NCI-H1436 (cell line): ENCODE measurements around the gene NRM.
"Not testable (repeated sequence)": the region's sequence is repeated elsewhere in the genome, so short reads cannot be mapped to it uniquely, and the experiment has no call there.

Experiments used
- DNase-seq: peaks from one replicate; lab custom pipeline; 2025; lab: John Stamatoyannopoulos, UW

NRM gene, protein sequence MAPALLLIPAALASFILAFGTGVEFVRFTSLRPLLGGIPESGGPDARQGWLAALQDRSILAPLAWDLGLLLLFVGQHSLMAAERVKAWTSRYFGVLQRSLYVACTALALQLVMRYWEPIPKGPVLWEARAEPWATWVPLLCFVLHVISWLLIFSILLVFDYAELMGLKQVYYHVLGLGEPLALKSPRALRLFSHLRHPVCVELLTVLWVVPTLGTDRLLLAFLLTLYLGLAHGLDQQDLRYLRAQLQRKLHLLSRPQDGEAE

DNA sequence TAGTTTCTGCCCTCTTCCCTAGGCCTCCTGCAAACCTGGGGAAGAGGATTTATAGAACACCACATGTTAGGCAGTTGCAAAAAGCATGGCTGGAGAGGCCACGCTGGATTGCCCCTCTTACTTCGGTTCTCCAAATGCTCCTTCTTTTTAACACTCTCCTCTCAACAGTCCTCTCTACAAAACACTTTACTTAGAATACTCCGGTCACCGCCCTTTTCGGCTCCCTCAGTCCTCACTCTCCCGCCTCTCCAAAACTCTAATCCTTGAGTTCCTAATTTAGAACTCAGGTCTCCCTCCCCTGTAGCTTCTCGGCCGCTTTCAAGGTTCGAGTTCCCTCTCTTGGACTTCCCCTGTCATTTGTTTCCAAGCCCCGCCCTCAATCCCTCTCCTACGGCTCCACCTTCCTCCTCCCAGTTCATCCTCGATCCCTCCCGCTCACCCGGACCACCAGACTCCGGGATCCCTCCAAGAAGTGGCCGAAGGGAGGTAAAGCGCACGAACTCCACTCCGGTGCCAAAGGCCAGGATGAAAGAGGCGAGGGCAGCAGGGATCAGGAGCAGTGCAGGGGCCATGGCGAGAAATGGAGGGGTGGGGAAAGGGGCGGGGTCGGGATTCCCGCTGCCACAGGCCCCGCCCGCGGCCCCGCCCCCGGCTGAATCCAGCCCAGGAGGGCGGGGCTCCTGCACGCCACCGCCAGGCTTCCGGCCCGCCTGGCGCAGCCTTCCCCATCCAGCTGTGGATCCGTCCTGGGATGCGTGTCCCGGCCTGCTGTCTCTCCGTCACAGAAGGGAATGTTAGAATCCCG lies at the start of gene NRM:
TSS of gene NRM (minus strand) at position 582 of the 805 bp plus-strand sequence. CDS start at position 572, 10 bp downstream.
- peak; percentile 82 for DNase-seq

DNA sequence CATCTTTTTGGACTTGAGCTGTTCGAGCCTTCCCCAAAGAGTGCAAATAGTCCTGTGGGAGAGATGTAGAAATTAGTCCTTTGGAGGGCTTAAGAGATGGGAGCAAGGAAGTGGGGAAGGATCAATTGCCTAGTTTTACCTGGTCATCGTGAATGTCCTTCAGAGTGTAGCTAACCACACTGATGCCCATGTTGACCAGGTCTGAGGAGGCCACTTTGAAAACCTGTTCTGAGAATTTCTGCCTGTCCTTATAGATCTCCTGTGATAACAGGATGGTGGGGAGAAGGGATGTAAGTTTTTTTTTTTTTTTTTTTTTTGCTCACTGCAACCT lies 49.7 kb upstream of the NRM start:
- DNase-seq = no peak

DNA sequence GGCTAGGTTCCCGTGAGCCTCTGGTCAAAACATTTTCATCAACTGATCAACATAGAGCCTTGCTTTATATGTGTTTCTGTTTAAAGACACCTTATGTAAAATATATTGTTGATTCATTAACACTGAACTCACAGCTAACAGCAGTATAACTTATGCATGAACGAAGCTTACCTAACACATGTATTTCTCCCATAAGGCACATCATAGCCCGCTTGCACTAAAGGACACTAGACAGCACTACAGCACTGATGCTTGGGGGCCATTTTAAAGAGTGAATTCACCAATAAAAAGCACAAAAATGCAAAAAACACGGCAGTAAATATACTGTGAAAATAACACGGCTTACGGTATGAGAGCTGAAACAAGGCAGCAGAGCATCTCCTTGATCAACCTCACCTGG lies 47.7 kb upstream of the NRM start:
- no peak for DNase-seq

DNA sequence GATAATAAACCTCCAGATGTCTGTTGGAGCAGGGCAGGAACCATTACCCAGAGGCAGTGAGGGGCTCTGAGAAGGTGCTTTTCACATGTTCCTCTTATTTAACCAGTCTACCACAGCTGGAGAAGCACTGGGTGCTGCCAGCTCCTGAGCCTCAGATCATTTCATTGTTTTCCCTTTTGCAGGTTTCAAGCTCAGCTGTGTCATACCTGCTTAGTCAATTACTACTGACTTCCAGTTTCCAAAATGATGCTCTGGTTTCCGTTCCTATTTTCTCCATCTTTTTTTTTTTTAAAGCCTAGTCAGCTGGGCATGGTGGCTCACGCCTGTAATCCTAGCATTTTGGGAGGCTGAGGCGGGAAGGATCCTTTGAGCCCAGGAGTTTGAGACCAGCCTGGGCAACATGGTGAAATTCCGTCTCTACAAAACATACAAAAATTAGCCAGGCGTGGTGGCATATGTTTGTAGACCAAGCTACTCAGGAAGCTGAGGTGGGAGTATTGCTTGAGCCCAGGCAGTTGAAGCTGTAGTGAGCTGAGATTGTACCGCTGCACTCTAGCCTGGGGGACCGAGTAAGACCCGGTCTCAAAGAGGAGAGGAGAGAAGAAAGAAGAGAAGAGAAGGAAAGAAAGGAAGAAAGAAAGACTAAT lies 45.0 kb upstream of the NRM start:
- no peak for DNase-seq

DNA sequence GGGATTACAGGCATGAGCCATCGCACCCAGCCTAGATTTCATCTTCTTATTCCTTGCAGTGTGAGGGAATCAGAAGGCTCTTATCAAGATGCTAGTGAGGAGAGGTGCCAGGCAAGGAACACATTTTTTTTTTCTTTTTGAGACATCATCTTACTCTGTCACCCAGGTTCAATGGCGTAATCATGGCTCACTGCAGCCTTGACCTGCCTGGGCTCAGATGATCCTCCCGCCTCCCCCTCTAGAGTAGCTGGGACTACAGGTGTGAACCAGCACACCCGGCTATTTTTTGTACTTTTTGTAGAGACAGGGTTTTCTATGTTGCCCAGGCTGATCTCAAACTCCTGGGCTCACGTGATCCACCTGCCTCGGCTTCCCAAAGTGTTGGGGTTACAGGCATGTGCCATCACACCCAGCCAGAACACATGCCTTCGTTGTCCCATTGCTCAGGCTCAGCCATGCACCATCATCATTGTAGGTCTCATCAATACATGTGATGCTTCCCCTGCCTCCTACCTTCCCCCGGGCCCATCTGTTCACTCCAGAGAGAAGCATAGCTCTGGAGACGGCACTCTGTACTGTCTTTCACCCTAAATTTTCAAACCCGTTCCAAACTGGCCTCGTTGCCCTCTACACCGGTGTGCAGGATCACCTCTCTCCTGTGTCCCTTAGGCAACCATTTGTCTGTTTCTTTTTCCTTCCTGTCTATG lies 41.6 kb upstream of the NRM start:
- no peak for DNase-seq

DNA sequence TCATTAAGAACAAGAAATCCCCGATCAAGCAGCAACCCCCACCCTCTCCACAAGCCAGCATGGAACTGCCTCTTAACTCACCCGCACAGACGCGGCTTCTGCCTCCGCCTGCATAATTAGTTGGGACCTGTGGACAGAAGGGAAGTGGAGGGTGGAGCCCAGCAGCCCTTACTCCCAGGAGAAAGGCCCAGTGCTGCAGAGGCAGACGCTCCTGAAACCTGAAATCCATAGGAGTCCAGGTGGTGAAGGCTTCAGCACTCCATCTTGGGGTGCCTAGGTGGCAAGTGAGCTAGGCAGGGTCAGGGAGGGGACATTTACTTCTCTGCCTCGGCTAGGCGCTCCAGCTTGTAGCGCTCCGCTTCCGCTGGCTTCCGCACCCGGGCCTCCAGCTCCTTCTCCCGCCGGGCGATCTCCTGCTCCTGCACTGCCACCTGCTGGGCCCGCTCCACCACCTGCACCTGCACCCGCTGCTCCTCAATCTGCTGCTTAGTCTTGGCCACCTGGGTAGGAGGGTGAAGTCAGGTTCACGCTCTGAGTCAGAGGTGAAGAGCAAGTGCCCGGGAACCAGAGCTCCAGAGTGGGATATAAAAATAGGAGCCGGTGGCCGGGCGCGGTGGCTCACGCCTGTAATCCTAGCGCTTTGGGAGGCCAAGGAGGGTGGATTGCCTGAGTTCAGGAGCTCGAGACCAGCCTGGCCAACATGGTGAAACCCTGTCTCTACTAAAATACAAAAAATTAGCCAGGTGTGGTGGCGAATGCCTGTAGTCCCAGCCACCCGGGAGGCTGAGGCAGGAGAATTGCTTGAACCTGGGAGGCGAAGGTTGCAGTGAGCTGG lies 40.0 kb upstream of the NRM start:
- peak; percentile 77 for DNase-seq

DNA sequence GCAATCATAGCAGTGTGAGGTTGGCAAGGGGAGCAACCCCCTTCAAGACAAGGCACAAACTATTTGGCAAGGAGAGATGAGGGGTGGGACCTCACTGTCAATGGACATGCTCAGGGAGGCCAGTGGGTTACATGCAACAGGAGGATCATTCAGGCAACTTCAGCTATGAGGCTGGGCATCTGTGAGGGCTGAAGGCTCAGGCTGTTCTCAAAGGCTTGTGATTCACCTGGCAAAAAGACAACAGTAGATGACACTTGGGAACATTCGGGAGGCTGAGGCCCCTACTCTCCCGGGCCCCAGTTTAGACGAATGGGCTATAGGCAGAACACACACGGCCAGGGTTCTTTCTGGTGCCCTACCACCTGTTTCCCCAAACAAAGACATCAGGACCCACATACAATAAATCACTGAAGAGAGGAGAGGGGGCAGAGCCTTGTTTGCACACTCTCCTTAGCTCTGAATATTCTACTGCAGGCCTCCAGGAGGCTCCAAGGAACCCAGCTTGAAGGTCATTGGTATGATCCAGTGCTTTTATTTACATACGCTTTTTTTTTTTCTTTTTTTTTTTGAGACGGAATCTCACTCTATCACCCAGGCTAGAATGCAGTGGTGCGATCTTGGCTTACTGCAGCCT lies 37.3 kb upstream of the NRM start:
- DNase-seq = no peak

DNA sequence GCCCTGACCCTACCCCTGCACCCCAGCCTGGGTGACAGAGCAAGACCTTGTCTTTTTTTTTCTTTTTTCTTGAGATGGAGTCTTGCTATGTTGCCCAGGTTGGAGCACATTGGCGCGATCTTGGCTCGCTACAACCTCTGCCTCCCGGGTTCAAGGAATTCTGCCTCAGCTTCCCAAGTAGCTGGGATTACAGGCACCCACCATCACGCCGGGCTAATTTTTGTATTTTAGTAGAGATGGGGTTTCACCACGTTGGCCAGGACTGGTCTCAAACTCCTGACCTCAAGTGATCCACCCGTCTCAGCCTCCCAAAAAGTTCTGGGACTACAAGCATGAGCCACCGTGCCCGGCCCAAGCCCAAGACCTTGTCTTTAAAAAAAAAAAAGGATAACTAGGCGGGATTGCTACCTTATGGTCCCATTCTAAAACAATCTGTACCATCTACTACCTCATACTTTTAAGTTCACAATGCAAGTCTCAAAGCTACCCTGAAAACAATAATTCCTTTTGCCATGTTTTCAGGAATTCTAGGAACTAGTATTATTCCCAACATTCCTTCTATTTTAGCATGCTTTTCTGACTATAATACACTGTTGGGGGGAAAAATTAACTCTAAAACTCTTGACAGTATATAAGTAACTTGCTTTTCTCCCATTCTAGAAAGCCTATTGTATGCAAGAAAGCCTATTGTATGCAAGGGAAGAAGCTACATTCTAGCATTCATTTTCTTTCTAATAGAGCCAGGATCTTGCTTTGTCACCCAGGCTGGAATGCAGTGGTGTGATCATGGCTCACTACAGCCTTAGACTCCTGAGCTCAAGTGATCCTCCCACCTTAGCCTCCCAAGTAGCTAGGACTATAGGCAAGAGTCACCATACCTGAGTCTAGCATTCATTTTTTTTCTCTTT lies 36.0 kb upstream of the NRM start:
- no peak for DNase-seq

DNA sequence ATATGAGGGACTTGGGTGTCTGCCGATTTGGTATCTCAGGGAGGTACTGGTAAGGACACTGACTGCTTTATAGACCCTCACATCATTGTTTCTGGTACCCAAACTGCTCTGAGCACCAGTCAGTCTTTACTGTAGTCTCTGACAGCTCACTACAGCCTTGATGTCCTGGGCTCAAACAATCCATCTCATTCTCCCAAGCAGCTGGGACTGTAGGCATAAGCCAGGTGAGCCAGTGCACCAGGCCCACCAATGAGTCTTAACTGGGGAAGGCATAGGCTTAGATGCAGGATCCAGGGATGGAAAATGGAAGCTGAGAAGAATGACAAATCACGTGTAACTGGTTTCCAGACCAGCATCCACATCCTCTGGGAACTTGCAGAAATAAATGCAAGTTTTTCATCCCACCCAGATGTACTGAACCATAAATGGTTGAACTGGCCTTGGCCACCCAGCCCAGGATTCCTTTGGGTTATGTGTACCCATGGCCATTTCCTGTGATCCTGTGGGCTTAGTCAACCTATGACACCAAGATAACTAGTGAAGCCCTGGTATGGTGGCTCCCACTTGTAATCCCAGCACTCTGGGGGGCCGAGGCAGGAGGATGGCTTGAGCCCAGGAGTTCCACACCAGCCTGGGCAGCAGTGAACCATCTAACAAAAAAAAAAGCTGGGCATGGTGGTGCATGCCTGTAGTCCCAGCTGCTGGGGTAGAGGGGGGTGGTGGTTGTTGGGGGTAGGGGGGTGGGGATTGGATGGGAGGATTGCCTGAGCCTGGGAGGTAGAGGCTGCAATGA lies 35.1 kb upstream of the NRM start:
- no peak for DNase-seq

DNA sequence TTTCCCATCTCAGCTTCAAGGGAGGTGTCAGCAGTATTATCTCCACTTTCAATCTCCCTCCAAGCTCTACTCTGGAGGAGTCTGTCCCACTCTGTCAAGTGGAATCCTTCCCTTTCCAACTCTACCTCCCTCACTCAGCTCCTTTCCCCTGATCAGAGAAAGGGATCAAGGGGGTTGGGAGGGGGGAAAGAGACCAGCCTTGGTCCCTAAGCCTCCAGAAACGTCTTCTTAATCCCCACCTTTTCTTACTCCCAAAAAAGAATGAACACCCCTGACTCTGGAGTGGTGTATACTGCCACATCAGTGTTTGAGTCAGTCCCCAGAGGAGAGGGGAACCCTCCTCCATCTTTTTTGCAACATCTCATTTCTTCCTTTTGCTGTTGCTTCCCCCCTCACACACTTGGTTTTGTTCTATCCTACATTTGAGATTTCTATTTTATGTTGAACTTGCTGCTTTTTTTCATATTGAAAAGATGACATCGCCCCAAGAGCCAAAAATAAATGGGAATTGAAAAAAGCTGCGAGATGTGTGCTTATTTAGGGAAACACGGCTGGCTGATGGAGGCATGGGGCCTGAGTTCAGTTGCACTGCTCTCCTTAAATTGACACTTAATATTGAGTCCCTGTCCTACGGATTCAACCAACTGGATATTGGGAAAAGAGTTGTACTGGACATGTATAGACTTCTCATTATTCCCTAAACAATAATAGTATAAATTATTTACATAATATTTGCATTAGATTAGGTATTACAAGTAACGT lies 34.3 kb upstream of the NRM start:
- DNase-seq = no peak

DNA sequence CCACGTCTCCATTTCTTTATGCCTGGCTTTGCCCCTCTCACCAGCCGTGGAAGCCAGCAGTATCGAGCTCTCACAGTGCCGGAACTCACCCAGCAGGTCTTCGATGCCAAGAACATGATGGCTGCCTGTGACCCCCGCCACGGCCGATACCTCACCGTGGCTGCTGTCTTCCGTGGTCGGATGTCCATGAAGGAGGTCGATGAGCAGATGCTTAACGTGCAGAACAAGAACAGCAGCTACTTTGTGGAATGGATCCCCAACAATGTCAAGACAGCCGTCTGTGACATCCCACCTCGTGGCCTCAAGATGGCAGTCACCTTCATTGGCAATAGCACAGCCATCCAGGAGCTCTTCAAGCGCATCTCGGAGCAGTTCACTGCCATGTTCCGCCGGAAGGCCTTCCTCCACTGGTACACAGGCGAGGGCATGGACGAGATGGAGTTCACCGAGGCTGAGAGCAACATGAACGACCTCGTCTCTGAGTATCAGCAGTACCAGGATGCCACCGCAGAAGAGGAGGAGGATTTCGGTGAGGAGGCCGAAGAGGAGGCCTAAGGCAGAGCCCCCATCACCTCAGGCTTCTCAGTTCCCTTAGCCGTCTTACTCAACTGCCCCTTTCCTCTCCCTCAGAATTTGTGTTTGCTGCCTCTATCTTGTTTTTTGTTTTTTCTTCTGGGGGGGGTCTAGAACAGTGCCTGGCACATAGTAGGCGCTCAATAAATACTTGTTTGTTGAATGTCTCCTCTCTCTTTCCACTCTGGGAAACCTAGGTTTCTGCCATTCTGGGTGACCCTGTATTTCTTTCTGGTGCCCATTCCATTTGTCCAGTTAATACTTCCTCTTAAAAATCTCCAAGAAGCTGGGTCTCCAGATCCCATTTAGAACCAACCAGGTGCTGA lies 33.3 kb upstream of the NRM start:
- DNase-seq = not testable (repeated sequence)

DNA sequence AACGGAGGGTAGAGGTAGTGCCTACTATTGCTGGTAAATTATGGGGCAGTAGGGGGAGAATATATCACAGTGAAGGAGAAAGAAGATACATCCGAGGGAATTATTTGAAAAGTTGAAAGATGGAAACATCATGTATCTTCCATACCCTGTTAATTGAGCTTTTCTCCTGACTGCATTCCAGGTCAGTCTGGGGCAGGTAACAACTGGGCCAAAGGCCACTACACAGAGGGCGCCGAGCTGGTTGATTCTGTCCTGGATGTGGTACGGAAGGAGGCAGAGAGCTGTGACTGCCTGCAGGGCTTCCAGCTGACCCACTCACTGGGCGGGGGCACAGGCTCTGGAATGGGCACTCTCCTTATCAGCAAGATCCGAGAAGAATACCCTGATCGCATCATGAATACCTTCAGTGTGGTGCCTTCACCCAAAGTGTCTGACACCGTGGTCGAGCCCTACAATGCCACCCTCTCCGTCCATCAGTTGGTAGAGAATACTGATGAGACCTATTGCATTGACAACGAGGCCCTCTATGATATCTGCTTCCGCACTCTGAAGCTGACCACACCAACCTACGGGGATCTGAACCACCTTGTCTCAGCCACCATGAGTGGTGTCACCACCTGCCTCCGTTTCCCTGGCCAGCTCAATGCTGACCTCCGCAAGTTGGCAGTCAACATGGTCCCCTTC lies 32.5 kb upstream of the NRM start:
- DNase-seq = not testable (repeated sequence)

DNA sequence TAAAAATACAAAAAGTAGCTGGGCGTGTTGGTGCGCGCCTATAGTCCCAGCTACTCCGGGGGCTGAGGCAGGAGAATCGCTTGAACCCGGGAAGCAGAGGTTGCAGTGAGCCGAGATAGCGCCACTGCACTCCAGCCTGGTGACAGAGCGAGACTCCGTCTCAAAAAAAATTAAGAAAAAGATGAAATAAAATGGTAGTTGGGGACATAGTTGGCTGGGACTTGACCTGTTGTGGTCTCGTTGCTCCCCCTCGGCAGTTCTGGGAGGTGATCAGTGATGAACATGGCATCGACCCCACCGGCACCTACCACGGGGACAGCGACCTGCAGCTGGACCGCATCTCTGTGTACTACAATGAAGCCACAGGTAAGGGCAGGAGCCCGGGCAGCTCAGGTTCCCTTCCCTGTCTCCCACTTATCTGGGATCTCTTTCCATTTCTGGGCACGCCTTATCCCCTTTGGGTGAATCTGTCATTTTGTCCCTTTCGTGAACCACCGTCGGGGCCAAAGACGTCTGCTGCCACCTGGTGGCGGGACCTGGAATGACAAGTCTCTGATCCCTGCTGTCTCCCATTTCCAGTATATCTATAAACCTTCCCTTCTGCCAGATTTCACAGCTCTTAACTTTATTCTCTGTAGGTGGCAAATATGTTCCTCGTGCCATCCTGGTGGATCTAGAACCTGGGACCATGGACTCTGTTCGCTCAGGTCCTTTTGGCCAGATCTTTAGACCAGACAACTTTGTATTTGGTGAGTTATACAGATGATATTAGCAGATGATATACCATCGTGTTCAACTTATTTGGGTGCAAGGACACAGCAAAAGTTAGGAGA lies 31.7 kb upstream of the NRM start:
- DNase-seq = peak; percentile 73

DNA sequence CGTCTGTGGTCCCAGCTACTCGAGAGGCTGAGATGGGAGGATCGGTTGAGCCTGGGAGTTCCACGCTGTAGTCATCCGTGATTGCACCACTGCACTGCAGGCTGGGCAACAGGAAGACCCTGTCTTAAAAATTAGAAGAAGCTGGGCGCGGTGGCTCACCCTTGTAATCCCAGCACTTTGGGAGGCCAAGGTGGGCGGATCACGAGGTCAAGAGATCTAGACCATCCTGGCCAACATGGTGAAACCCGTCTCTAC lies 31.2 kb upstream of the NRM start:
- not testable (repeated sequence) for DNase-seq

DNA sequence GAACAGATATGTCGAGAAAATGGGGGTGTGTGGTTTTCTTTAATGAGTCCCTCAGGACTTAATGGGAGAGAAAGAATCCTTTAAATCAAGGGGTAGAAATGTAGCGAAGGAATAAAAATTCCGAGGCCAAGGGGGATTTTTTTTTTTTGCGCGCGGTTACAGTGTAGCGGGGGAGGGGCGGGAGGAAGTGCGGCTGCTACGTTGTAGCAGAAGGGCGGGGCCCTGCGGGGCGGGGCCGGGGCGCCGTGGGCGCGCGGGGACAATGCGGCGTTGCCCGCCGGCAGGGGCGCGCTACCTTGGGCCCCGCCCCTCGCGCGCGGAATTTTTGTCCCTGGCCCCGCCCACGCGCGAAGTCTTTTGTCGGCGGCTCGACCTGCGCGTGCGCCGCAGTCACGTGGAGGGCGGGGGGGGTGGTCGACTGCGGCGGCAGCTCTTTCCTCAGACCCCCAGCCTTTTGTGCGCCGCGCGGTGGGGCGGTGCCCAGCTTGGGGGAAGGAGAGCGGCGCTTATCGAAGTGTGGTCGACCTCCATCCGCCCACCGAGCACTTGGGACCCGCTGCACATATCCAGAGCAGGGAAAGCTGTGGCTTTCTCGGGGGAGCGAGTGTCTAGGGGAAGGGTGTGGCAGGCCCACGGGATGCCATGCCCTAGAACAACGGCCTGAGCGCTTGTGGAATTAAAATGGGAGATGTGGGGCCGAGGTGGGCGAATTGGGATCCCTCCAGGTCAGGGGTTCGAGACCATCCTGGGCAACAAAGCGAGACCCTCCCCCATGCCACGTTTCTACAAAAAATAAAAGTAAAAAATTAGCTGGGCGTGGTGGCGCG lies 30.6 kb upstream of the NRM start:
- peak; percentile 94 for DNase-seq
